Large intestine (tissue), 3 donors: ENCODE data around the gene MGAT5B. TPM values are rescaled to one million over a fixed set of nuclear protein-coding genes. Genes with fewer than 3 reads are reported as not detected.

Experiments
- DNase-seq, 2 donors: peaks; one replicate each; pipeline versions ENCODE4 v3.0.0 to v3.0.0-alpha.2; 2013
- H3K27ac ChIP-seq: one replicate; pipeline ENCODE4 v1.5.1; 2013; ENCODE audit warnings: low read length
- H3K27me3 ChIP-seq: 2 replicates; pipeline ENCODE4 v1.6.1; 2013; ENCODE audit warnings: low read length; ENCODE audit not compliant: control insufficient read depth, insufficient read depth
- H3K36me3 ChIP-seq: 2 replicates; pipeline ENCODE4 v1.6.1; 2013; ENCODE audit warnings: low read length; ENCODE audit not compliant: control insufficient read depth, insufficient read depth
- H3K4me1 ChIP-seq: one replicate; pipeline ENCODE4 v1.6.1; 2013; ENCODE audit warnings: low read length; ENCODE audit not compliant: control insufficient read depth, insufficient read depth
- H3K4me3 ChIP-seq: one replicate; pipeline ENCODE4 v1.5.1; 2013; ENCODE audit warnings: low read length
- H3K9me3 ChIP-seq: one replicate; pipeline ENCODE4 v1.6.1; 2013; ENCODE audit warnings: mild to moderate bottlenecking, low read depth, low read length, moderate library complexity; ENCODE audit not compliant: control insufficient read depth
- WGBS: methylation state at CpG from one replicate; pipeline ENCODE4 v1.1.5; 2013; ENCODE audit warnings: low lambda C conversion rate; ENCODE audit not compliant: insufficient coverage; 5-methylcytosine and 5-hydroxymethylcytosine counted together
- polyA plus RNA-seq: library from polyadenylated mRNA; unstranded; fragments of 120-200 nt; gene quantifications from one replicate; pipeline ENCODE4 v1.2.1, GENCODE V29; 2013

Gene MGAT5B
- polyA plus RNA-seq, 1 donor: 1.4 TPM

GRCh38 chr17:76903631-76904030, 35.4 kb downstream of the MGAT5B start:
- DNase-seq: no peak
- whole genome bisulfite sequencing: no CpG with 5 or more reads among the region's 9 CpGs
- Histone ChIP-seq H3K27ac (no peak overlapping the region), H3K4me1 (no peaks in the 10 kb centered on the region), H3K27me3 (no peaks in the 10 kb centered on the region), H3K4me3 (no peak overlapping the region), H3K9me3 (no peaks in the 10 kb centered on the region), H3K36me3 (no peaks in the 10 kb centered on the region)

- no CpG with 5 or more reads among the region's 13 CpGs for WGBS
- Histone ChIP-seq H3K4me1 (no peaks in the 10 kb centered on the region), H3K9me3 (no peaks in the 10 kb centered on the region), H3K36me3 (no peaks in the 10 kb centered on the region), H3K4me3 (no peak overlapping the region), H3K27ac (no peak overlapping the region), H3K27me3 (no peaks in the 10 kb centered on the region)
- DNase-seq: no peak
These were observed 35.9 kb downstream of the MGAT5B start for GRCh38 chr17:76904116-76904515.

- no CpG with 5 or more reads among the region's 8 CpGs for WGBS
- H3K27ac ChIP-seq: no peak overlapping the region
- no peaks in the 10 kb centered on the region for H3K9me3 ChIP-seq
- no peaks in the 10 kb centered on the region for H3K4me1 ChIP-seq
- H3K4me3 ChIP-seq: no peak overlapping the region
- no peaks in the 10 kb centered on the region for H3K36me3 ChIP-seq
- no peaks in the 10 kb centered on the region for H3K27me3 ChIP-seq
- DNase-seq: no peak
These were observed 36.8 kb downstream of the MGAT5B start for GRCh38 chr17:76905036-76905435.

- Histone ChIP-seq H3K27me3 (no peaks in the 10 kb centered on the region), H3K4me3 (no peak overlapping the region), H3K4me1 (no peaks in the 10 kb centered on the region), H3K9me3 (no peaks in the 10 kb centered on the region), H3K27ac (no peak overlapping the region), H3K36me3 (no peaks in the 10 kb centered on the region)
- WGBS: no CpG with 5 or more reads among the region's 17 CpGs
- DNase-seq: no peak
These were observed 37.6 kb downstream of the MGAT5B start for GRCh38 chr17:76905836-76906235.

- no peak for DNase-seq
- Histone ChIP-seq H3K27ac (no peak overlapping the region), H3K4me3 (no peak overlapping the region), H3K36me3 (no peaks in the 10 kb centered on the region), H3K9me3 (no peaks in the 10 kb centered on the region), H3K4me1 (no peaks in the 10 kb centered on the region), H3K27me3 (no peaks in the 10 kb centered on the region)
- 67% methylated on average over 1 of the region's 6 CpGs for WGBS
These were observed 38.3 kb downstream of the MGAT5B start for GRCh38 chr17:76906463-76906862.

GRCh38 chr17:76907352-76907751, 39.1 kb downstream of the MGAT5B start:
- DNase-seq: no peak
- Histone ChIP-seq H3K4me3 (no peak overlapping the region), H3K27ac (no peak overlapping the region), H3K9me3 (no peaks in the 10 kb centered on the region), H3K4me1 (no peaks in the 10 kb centered on the region), H3K27me3 (no peaks in the 10 kb centered on the region), H3K36me3 (no peaks in the 10 kb centered on the region)
- 83% methylated on average over 1 of the region's 3 CpGs for WGBS

GRCh38 chr17:76909971-76910760, 42.0 kb downstream of the MGAT5B start:
- Histone ChIP-seq H3K4me3 (no peak overlapping the region), H3K36me3 (no peaks in the 10 kb centered on the region), H3K27me3 (no peaks in the 10 kb centered on the region), H3K4me1 (no peaks in the 10 kb centered on the region), H3K9me3 (no peaks in the 10 kb centered on the region), H3K27ac (no peak overlapping the region)
- no CpG with 5 or more reads among the region's 13 CpGs for WGBS
- DNase-seq: peak; percentile 9 to 39

- Histone ChIP-seq H3K4me1 (no peaks in the 10 kb centered on the region), H3K4me3 (no peak overlapping the region), H3K9me3 (no peaks in the 10 kb centered on the region), H3K36me3 (no peaks in the 10 kb centered on the region), H3K27me3 (no peaks in the 10 kb centered on the region), H3K27ac (no peak overlapping the region)
- no peak for DNase-seq
- WGBS: no CpG with 5 or more reads among the region's 5 CpGs
These were observed 43.3 kb downstream of the MGAT5B start for GRCh38 chr17:76911299-76912017.

- H3K4me1 ChIP-seq: no peaks in the 10 kb centered on the region
- no peak overlapping the region for H3K27ac ChIP-seq
- WGBS: 100% methylated on average over 2 of the region's 28 CpGs
- H3K9me3 ChIP-seq: no peaks in the 10 kb centered on the region
- no peaks in the 10 kb centered on the region for H3K27me3 ChIP-seq
- no peak for DNase-seq
- H3K36me3 ChIP-seq: no peaks in the 10 kb centered on the region
- H3K4me3 ChIP-seq: no peak overlapping the region
These were observed 44.4 kb downstream of the MGAT5B start for GRCh38 chr17:76912421-76913164.

GRCh38 chr17:76914937-76915336, 46.7 kb downstream of the MGAT5B start:
- Histone ChIP-seq H3K4me1 (no peaks in the 10 kb centered on the region), H3K27ac (no peak overlapping the region), H3K4me3 (no peak overlapping the region), H3K27me3 (peaks cover 2% of the 10 kb centered on the region), H3K9me3 (no peaks in the 10 kb centered on the region), H3K36me3 (no peaks in the 10 kb centered on the region)
- DNase-seq: peak in 1 of 2 donors; percentile 7
- WGBS: no CpG with 5 or more reads among the region's 6 CpGs
